IPS DF 4.7 (cell line): ENCODE results near the gene ZNF285.
"Not testable (repeated sequence)": the region's sequence is repeated elsewhere in the genome, so short reads cannot be mapped to it uniquely, and the experiment has no call there.

Source experiments
- DNase-seq: peaks from one replicate; pipeline ENCODE4 v3.0.0-alpha.2; 2013; ENCODE audit warnings: low spot score; ENCODE audit errors: extremely low read depth

The ZNF285 gene

DNA sequence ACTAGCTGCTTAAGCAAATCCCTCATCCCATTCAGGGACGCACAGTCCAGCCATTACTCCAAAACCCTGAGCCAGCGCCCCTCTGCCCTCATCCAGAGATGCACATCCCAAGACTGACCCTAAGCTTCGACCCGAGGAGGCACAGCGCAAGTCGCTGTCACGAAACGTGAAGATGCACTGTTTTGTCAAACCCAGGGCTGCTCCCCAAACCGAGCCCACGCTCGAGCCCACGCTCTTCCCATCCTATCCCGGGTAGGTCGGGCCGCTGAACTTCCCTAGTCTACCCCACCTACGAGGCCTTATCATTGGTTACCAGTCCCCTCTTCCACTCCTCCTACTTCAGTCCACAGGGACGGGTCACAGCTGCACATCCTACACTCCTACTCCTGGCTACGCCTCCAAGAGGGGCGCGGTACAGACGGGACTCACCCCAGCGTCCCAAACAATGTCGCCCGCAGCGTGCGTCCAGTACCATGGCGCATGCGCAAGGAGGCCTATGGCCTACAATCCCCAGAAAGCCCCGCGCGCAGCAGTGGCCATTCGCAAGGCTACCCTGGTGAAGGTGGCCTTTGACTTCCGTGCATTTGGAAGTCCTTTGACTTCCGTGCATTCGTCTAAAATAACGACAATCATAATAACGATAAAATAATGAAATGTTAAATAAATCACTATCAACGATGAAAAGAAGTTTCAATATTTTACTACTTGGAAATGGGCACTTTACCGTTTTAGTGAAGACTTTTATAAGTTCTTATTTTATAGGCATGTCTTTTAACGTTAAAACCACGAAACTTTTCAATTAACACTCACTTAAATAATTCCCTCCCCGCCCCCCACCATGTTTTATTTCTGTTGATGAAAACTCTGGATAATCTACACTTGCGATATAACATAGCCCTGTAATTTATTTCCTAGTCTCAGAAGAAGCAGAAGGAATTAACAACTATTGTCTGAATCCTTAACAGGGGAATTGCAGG, at the start of gene ZNF285:
Gene ZNF285, minus strand, starts transcription at position 470 of the 977 bp plus-strand sequence. CDS start 4,395 bp downstream, outside the sequence.
- peak; percentile 92 for DNase-seq

- peak; percentile 78 for DNase-seq
These were observed 46.7 kb upstream of the ZNF285 start, which contains the start of gene ZNF229 for GRCh38 chr19:44447916-44448674. TSS of gene ZNF229 (minus strand) at chr19:44448472. CDS start at chr19:44442847, 5,625 bp downstream.

DNA sequence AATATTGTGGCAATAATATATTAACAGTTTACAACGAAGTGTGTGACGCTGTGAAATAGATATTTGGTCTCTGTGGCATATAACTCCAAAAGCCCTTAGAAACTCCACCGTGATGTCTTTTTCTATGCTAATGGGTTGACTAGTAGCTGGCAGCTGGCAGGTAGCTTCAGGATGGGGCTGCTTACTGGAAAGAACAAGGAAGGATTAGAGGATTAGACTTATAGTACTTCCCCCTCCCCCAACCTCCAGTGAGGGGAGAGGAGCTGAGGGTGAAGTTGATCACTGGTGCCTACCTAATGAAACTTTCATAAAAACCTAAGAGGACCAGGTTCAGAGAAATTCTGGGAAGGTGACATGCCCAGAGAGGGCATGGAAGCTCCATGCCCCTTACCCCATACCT, 37.0 kb upstream of the ZNF285 start:
- no peak for DNase-seq

DNA sequence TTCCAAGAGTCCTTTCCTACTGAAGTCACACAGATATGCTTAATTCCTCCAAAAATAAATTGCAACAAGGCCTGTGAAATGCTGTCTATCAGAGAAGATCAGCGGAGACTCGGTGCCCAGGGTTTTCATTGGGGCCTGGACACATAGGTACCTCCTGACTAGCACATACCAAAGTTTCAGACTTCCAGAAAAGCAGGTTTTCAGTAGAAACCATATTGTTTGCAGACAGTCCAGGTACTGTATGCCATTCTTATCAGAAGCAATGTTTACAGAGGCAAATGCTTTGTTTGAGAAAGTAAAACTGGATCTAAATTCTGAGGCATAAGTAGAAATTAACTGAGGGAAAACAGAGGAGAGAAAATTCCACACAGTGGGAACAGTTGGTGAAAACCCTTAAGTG, 34.0 kb upstream of the ZNF285 start:
- DNase-seq, result no peak

- DNase-seq, result no peak
These were observed 29.5 kb upstream of the ZNF285 start for GRCh38 chr19:44430956-44431355.

- not testable (repeated sequence) for DNase-seq
These were observed 14.1 kb upstream of the ZNF285 start for GRCh38 chr19:44415553-44415952.

GRCh38 chr19:44389268-44389667, 12.1 kb downstream of the ZNF285 start:
- not testable (repeated sequence) for DNase-seq

- no peak for DNase-seq
These were observed 26.6 kb downstream of the ZNF285 start for GRCh38 chr19:44374789-44375188.

- no peak for DNase-seq
These were observed 29.5 kb downstream of the ZNF285 start for GRCh38 chr19:44371815-44372480.

- no peak for DNase-seq
These were observed 34.4 kb downstream of the ZNF285 start for GRCh38 chr19:44367024-44367423.

- peak; percentile 82 for DNase-seq
These were observed 44.9 kb downstream of the ZNF285 start, which contains the start of gene ZNF112 for GRCh38 chr19:44356383-44357111. TSS of gene ZNF112 (minus strand) at chr19:44356680. CDS start at chr19:44340539, 16,141 bp downstream.

GRCh38 chr19:44346556-44346955, 54.9 kb downstream of the ZNF285 start:
- DNase-seq, result no peak

DNA sequence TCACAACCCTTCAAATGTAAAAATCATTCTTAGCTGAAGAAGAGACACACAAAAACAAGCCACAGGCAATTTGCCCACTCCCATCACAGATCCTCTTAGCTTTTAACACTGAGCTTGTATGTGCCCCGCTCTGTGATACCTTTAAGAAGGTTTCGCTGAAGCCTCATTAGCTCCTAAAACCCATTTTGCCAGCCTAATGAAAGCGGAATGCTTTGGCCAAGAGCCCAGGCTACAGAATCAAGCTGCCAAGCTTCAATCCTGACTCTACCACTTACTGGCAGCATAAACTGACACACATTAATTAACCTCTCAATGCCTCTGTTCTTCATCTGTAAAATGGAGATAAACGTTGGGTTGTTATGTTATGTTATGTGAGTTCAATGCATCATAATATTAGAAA, 55.4 kb downstream of the ZNF285 start:
- DNase-seq, result no peak

GRCh38 chr19:44344255-44344654, 57.2 kb downstream of the ZNF285 start:
- DNase-seq, result no peak

- DNase-seq, result no peak
These were observed 59.6 kb downstream of the ZNF285 start for GRCh38 chr19:44341794-44342193.

GRCh38 chr19:44334639-44335038, 66.8 kb downstream of the ZNF285 start:
- DNase-seq, result not testable (repeated sequence)
